Prostate gland (tissue), 2 donors: ENCODE results near the gene TDRD9. TPM values are rescaled to one million over a fixed set of nuclear protein-coding genes. Genes with fewer than 3 reads are reported as not detected.
"Not testable (repeated sequence)": the region's sequence is repeated elsewhere in the genome, so short reads cannot be mapped to it uniquely, and the experiment has no call there.

Experiments used
- DNase-seq: peaks from one replicate; pipeline ENCODE4 v3.0.0-alpha.2; 2019; ENCODE audit warnings: low spot score
- H3K27ac ChIP-seq, 2 donors: fragments of 200-600 bp; sonication (generic); 2 replicates each; pipeline ENCODE4 v1.5.1; 2017 to 2019
- H3K27me3 ChIP-seq: fragments of 200-600 bp; sonication (generic); replicated peaks from 2 replicates; pipeline ENCODE4 v1.5.1; 2019; ENCODE audit not compliant: insufficient read depth
- H3K36me3 ChIP-seq, 2 donors: fragments of 200-600 bp; sonication (generic); 1 replicate in 1 of 2; 2 replicates in 1 of 2; pipeline versions ENCODE4 v1.5.1 to v1.8.1; 2017 to 2019
- H3K4me1 ChIP-seq: fragments of 200-600 bp; sonication (generic); replicated peaks from 2 replicates; pipeline ENCODE4 v1.5.1; 2019
- H3K4me3 ChIP-seq, 2 donors: fragments of 200-600 bp; sonication (generic); 2 replicates each; pipeline ENCODE4 v1.5.1; 2017 to 2019
- H3K9me3 ChIP-seq: fragments of 200-600 bp; sonication (generic); 2 replicates; pipeline ENCODE4 v1.5.1; 2017
- POLR2A ChIP-seq: fragments of 450-650 bp; IDR thresholded peaks from one replicate; pipeline ENCODE4 v1.6.1; 2016; ENCODE audit warnings: antibody characterized with exemption, mild to moderate bottlenecking
- POLR2AphosphoS5 ChIP-seq: sonication (generic); formaldehyde crosslinking; IDR thresholded peaks from one replicate; pipeline ENCODE4 v1.6.1; 2017; ENCODE audit warnings: antibody characterized with exemption
- WGBS: methylation state at CpG from one replicate; pipeline ENCODE4 v1.1.5; 2018; 5-methylcytosine and 5-hydroxymethylcytosine counted together
- intact Hi-C: fragments of 100-400 bp; cut with DNase I; formaldehyde crosslinking; loops from one replicate; pipeline ENCODE4 v1.14.2; 2022
- total RNA-seq, 2 donors: library from RNA; depleted of rRNA; stranded (reverse); fragments of >200 nt; gene quantifications; one replicate each; pipeline ENCODE4 v1.1.0, GENCODE V29; 2016
- TF ChIP-seq, protein P1 (sequence below), 4 experiments: fragments of 200-600 bp in 2 of 4; fragments of 450-650 bp in 2 of 4; sonication (generic) in 2 of 4; IDR thresholded peaks; 1 replicate in 3 of 4; 2 replicates in 1 of 4; pipeline ENCODE4 v1.5.1; 2016 to 2019; ENCODE audit warnings: antibody characterized with exemption in 4 of 4, mild to moderate bottlenecking in 2 of 4, moderate library complexity in 2 of 4

Gene TDRD9
- total RNA-seq, 2 donors from 2014 or later: 0.64 to 18.2 TPM

DNA sequence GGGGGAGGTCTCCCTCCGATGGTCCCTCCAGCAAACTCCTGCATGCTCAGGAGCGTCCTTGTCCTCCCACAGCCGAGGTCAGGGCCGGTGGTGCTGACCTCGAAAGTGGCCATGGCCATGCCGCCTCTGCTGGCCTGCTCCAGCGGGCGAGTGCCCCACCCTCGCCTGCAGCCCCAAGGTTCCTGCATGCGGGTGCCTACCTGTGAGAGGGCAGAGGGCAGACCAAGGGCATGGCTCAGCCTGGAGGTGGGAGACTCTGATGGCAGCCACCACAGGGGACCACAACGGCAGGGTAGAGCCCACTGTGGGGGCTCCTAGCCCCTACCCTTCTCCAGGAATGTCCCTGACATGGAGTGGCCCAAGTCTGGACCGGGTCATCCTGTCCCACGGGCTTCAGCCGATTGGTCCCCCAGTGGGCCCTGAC is 42.7 kb upstream of the TDRD9 start:
- H3K4me3 ChIP-seq: no peak overlapping the region
- DNase-seq: no peak
- H3K9me3 ChIP-seq: no peaks in the 10 kb centered on the region
- no peak overlapping the region for H3K27ac ChIP-seq
- WGBS: 94% methylated on average over 14 of the region's 14 CpGs
- intact Hi-C loops: no loop called here
- H3K27me3 ChIP-seq: no peaks in the 10 kb centered on the region
- no peak for TF ChIP-seq POLR2AphosphoS5
- TF ChIP-seq POLR2A: no peak
- H3K36me3 ChIP-seq: no peaks in the 10 kb centered on the region
- peaks cover 15% of the 10 kb centered on the region for H3K4me1 ChIP-seq

DNA sequence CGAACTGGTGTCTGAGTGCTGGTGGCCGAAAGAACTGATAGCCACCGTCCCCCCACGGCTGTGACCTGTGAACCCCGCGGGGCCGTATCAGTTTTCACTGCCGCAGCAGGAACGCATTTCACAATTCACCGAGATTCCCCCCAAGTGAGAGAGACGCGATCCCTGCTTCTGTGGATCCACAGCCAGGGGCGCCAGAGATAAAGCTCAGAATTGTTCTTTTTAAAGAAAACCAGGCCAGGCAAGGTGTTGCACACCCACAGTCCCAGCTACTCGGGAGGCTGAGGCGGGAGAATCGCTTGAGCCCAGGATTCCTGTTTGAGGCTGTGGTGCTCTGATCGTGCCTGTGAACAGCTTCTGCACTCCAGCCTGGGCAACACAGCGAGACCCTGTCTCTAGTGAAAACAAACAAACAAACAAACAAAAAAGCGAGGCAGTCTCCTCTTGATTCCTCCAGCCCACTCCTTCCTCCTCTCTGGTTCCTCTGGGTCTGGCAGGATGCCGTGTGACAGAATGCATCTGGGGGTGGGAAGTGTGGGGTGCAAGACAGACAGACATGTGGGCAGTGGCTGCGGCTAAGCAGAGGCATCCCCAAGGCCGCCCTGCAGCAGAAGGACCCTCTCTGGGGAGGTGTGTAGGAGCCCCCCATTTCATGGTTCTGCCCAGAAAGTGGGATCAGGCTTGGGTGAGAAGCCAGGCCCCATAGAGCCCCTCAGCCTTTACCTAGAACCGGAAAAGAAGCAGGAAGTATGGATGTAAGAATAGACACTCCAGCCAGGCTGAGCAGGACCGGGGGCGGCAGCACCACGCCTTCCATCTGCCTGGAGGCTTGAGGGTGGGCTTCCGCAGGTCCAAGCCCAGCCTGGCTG is 41.7 kb upstream of the TDRD9 start:
- H3K9me3 ChIP-seq: no peaks in the 10 kb centered on the region
- TF ChIP-seq, protein P1, sequence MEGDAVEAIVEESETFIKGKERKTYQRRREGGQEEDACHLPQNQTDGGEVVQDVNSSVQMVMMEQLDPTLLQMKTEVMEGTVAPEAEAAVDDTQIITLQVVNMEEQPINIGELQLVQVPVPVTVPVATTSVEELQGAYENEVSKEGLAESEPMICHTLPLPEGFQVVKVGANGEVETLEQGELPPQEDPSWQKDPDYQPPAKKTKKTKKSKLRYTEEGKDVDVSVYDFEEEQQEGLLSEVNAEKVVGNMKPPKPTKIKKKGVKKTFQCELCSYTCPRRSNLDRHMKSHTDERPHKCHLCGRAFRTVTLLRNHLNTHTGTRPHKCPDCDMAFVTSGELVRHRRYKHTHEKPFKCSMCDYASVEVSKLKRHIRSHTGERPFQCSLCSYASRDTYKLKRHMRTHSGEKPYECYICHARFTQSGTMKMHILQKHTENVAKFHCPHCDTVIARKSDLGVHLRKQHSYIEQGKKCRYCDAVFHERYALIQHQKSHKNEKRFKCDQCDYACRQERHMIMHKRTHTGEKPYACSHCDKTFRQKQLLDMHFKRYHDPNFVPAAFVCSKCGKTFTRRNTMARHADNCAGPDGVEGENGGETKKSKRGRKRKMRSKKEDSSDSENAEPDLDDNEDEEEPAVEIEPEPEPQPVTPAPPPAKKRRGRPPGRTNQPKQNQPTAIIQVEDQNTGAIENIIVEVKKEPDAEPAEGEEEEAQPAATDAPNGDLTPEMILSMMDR (IDR thresholded peaks at IDR 0.05): no peak
- TF ChIP-seq POLR2A (no peak), POLR2AphosphoS5 (no peak)
- peaks cover 5% of the 10 kb centered on the region for H3K4me1 ChIP-seq
- H3K4me3 ChIP-seq: no peak overlapping the region
- intact Hi-C loops: no loop called here
- H3K27me3 ChIP-seq: no peaks in the 10 kb centered on the region
- DNase-seq: no peak
- WGBS: 65% methylated on average over 27 of the region's 27 CpGs
- H3K36me3 ChIP-seq: no peaks in the 10 kb centered on the region
- H3K27ac ChIP-seq: no peak overlapping the region

GRCh38 chr14:103887170-103887501 is 41.1 kb upstream of the TDRD9 start:
- Histone ChIP-seq H3K27ac (no peak overlapping the region), H3K4me1 (peaks cover 3% of the 10 kb centered on the region), H3K27me3 (no peaks in the 10 kb centered on the region), H3K4me3 (no peak overlapping the region), H3K36me3 (no peaks in the 10 kb centered on the region), H3K9me3 (no peaks in the 10 kb centered on the region)
- TF ChIP-seq POLR2AphosphoS5 (no peak), POLR2A (no peak)
- TF ChIP-seq, protein P1 (IDR thresholded peaks at IDR 0.05): no peak
- DNase-seq: no peak
- WGBS: 92% methylated on average over 6 of the region's 6 CpGs
- intact Hi-C loops: no loop called here

GRCh38 chr14:103887557-103888115 is 40.6 kb upstream of the TDRD9 start:
- H3K9me3 ChIP-seq: no peaks in the 10 kb centered on the region
- intact Hi-C loops: no loop called here
- DNase-seq: no peak
- H3K27me3 ChIP-seq: no peaks in the 10 kb centered on the region
- H3K4me1 ChIP-seq: peaks cover 3% of the 10 kb centered on the region
- no peak for TF ChIP-seq POLR2A
- no peak for TF ChIP-seq POLR2AphosphoS5
- TF ChIP-seq, protein P1 (IDR thresholded peaks at IDR 0.05): no peak
- H3K27ac ChIP-seq: no peak overlapping the region
- H3K36me3 ChIP-seq: no peaks in the 10 kb centered on the region
- 91% methylated on average over 10 of the region's 10 CpGs for WGBS
- no peak overlapping the region for H3K4me3 ChIP-seq

GRCh38 chr14:103889002-103889312 is 39.3 kb upstream of the TDRD9 start:
- H3K36me3 ChIP-seq, H3K4me1 ChIP-seq, H3K4me3 ChIP-seq, intact Hi-C loops, H3K27me3 ChIP-seq, H3K9me3 ChIP-seq, DNase-seq: not testable (repeated sequence)
- WGBS: 97% methylated on average over 8 of the region's 8 CpGs
- H3K27ac ChIP-seq: peak overlapping the region in 1 of 2 donors; percentile 33
